NCI-H2171 treated with DMSO at 0.1 percent for 48 hours (cell line): Measurements from ENCODE around the gene NBDY.

Experiments
- DNase-seq: peaks from one replicate; lab custom pipeline; 2025; lab: John Stamatoyannopoulos, UW

NBDY gene

DNA sequence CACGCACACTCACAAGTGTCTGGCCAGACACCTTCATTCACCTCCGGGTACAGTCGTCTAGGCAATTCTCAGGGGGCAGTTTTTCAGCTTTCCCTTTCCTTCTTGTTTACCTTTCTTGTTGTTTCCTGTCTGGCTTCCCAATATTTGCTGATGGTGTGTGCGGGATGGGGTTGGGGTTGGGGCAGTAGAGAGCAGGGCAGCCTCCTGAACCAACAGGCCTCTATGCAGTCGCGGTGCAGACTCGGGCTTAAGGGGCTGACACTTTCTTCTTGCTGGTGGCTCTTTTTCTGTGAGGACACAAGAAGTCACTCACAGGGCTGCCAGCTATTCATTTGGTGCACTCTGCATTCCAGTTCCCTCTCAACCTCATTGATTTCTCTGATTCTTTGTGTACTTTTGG lies 56.4 kb downstream of the NBDY start:
- no peak for DNase-seq

DNA sequence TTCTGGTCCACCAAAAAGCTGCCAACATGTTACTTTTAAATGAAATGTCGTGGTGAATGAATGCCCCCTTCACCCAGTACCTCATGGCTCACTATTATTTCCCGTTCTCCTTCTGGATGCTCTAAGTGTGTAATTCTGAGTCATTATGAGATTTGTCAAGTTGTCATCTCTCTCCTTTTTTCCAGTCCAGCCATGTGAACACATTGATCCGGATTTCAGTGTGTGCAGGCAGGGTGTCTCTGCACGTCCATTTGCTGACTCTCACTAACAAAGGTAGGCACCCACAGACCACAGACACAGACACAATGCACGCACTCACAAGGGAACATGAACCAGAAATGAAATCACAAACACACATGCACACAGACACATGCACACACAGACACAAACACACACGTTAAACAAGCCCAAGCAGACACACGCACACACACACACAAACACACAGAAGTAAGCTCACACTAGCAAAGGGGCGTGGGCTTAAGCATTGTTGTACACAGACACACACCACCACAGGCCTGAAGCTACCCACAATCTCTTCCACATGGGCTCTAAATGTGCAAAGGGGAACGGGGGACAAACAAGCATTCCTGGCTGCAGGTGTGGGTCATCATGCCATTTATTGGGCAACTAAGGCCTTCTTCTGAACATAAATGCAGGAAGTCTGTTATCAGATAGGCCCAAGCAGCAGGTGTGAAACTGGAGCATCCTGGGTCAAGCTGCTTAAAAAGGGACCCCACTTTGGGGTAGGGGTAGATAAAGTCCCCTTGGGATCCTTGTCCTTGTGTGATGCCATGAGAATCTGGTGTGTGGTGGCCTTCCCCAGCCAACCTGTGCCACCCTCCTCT lies 58.1 kb downstream of the NBDY start:
- DNase-seq, result no peak

DNA sequence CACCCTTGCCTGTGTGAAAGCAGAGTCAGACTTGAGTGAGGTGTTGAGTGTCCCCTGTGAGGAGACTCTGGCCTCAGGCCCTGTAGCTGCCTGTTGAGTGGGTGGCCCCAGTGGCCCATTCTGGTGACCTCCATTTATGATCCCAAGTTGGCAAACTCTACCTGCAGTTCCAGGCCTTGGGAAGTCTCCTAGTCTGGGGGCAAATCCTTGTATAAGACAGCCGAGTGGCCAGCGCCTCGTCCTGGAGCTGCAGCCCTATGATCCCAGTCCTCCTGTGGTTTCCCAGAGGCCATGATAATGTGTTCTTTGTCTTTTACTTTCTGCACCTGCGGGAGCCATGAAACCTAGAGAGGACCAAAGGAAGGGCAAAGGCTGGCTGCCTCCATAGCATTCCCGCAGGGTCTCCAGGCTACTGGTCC lies 58.7 kb downstream of the NBDY start:
- no peak for DNase-seq

DNA sequence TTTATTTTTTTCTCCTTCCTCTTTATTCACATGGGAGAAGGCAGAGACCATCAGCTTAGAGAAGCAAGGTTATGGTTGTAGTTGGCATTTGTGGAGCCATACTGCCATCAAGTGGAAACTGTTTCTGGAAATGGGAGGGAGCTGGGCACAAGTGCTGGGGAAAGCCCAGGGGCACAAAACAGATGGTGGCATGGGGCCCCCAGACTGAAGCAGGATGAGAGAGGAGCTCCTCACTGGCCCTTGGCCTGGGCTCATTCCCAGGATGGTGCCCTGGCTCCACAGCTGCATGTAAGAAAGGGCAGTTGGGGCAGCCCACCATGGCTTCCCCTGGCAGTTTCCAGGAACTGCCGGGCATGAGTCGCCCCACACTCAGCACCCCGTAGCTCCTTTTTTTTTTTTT lies 59.2 kb downstream of the NBDY start:
- no peak for DNase-seq

DNA sequence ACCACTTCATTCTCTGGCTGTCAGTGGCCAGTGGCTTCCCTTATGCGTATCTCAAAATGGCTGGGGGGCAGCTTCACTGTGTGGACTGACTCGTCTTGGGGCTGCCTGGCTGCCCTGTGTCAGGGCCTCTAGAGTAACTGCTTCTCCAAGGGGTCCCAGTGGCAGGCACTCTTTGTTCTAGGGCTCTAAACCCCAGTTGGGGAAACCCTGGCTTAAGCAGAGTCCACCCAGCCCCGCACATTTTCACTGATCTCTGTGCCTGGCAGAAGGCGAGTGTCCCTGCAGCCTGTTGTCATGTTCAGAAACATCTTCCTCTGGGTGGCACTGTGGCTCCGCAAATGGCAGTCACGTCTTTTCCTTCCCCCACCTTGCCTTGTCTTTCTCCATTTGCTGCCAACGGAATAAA lies 59.7 kb downstream of the NBDY start:
- no peak for DNase-seq

DNA sequence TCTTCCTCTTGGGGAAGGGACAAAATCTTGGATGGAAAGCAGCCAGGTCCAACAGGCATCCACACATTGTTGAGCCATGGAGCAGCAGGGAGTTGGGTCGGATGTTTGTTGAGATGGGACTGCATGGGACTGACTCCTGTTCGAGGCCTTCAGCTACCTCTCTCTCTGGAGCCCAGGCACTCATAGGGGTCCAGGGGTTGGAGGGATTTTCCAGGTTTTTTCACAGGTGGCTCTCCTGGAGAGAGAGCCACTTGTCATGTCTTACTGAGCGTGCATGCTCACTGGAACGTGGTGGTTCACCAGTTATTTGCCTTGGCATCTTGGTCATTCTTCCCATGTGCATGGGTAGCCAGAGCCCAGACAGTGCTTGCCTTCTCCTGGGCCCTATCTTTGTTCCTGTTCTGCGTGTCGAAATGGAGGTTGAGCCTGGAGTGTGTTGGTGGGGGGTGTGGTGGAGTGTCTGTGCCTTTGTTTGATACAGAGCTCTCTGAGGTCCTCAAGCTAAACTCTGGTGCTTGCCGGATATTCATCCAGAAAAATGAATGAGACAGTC lies 60.6 kb downstream of the NBDY start:
- DNase-seq, result no peak

DNA sequence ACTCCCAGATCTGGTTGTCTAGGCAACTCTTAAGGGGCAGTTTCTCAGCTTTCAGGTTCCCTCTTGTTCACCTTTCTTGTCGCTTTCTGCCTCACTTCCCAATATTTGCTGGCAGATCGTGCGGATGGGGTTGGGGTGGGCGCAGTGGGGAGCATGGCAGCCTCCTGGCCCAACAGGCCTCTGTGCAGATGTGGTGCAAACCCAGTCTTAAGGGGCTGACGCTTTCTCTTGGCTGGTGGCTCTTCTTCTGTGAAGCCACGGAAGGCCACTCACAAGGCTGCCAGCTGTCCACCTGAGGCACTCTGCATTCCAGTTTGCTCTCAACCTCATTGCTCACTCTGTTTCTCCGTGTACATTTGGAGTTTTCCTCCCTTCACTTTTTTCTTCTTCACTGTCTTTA lies 61.7 kb downstream of the NBDY start:
- DNase-seq, result no peak

DNA sequence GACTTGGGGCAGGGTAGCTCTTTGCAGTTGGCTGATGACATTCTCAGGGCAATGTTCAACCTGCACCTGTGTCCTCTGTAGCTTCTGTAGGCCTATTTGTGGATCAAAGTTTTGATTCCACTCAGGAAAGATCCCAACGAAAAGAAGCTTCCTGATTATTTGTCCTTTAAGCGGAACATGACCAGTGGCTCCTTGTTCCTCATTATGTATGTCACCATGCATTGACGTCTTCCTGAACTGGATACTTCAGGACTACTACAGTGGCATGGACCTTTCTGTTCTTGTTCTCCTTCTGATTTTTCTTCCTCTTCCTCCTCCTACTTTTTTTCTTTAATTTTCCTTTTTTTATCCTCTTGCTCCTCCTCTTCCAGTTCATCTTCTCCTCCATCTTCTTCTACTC lies 62.4 kb downstream of the NBDY start:
- DNase-seq, result no peak

DNA sequence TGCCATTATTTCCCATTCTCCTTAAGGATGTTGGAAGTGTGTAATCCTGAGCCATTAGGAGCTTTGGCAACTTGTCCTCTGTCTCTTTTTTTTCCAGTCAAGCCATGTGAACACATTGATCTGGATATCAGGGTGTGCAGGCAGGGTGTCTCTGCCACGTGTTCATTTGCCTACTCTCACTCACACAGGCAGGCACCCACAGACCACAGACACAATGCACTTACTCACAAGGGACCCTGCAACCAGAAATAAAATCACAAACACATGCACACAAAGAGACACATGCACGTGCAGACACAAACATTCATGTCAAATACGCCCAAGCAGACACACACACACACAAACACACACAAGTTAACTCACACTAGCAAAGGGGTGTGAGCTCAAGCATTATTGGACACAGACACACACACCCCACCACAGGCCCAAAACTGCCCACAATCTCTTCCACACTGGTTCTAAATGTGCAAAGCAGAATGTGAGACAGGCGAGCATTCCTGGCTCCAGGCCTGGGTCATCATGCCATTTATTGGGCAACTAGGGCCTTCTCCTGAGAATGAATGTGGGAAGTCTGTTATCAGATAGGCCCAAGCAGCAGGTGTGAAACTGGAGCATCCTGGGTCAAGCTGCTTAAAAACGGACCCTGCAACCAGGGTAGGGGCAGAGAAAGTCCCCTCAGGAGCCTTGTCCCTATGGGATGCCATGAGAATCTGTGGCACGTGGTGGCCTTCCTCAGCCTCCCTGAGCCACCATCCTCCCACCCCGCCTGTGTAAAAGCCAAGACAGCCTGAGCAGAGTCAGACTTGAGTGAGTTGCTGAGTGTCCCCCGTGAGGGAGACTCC lies 63.4 kb downstream of the NBDY start:
- no peak for DNase-seq

DNA sequence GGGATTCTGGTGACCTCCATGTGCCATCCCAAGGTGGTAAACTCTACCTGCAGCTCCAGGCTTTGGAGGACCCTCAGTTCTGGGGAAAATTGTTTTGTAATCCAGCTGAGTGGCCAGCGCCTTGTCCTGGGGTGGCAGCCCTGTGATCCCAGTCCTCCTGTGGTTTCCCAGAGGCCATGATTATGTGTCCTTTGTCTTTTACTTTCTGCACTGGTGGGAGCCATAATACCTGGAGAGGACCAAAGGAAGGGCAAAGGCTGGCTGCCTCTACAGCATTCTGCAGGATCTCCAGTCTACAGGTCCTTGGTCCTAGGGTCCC lies 64.0 kb downstream of the NBDY start:
- no peak for DNase-seq

DNA sequence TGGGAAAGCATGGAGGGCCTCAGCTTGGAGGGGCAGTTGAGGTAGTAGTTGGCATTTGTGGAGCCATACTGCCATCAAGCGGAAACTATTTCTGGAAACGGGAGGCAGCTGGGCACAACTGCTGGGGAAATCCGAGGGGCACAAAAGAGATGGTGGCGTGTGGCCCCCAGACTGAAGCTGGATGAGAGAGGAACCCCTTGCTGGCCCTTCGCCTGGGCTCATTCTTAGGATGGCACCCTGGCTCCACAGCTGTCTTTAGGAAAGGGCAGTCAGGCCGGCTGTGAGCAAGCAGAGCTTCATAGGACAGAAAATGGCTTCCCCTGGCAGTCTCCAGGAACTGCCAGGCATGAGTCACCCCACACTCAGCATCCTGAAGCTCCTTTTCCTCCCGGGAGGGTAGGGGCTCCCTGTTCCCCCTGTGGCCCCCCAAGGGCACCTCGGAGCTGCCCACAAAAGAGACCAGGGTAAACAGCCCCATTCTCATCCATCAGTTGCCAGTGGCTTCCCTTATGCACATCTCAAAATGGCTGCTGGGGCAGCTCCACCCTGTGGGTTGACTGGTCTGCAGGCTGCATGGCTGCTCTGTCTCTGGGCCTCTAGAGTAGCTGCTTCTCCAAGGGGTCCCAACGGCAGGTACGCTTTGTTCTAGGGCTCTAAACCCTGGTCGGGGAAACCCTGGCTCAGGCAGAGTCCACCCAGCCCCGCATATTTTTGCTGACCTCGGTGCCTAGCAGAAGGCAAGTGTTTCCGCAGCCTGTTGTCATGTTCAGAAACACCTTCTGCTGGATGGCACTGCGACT lies 64.7 kb downstream of the NBDY start:
- no peak for DNase-seq

DNA sequence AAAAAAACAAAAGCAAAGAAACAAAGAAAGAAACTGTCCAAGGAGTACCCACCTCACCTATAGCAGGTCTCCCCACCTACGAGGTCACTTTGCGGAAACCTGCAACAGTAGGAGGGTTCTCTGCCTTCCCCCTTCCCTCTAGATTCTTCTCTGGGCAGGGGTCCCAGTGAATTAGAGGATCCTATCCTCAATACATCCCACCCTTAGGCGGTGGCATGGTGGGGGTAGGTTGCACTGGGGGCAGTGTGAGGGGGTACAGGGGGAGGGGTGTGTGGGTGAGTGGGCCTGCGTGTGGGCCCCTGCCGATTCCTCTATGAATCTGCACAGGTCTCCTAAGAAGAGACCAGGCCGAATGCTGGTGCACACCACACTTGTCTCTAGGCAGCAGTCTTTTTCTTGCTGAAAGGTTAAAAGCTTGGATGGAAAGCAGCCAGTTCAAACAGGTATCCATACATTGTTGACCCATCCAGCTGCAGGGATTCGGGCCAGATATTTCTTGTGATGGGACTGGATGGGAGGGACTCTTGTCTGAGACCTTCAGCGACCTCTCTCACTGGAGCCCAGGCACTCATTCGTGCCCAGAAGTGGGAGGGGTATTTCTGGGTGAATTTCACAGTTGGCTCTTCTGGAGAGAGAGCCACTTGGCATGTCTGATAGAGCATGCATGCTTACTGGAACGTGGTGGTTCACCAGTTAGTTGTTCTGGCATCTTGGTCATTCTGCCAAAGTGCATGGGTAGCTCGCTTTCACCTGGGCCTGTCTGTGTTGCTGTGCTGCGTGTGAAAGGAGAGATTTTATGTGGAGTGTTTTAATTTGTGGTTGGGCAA lies 65.6 kb downstream of the NBDY start:
- DNase-seq, result no peak

DNA sequence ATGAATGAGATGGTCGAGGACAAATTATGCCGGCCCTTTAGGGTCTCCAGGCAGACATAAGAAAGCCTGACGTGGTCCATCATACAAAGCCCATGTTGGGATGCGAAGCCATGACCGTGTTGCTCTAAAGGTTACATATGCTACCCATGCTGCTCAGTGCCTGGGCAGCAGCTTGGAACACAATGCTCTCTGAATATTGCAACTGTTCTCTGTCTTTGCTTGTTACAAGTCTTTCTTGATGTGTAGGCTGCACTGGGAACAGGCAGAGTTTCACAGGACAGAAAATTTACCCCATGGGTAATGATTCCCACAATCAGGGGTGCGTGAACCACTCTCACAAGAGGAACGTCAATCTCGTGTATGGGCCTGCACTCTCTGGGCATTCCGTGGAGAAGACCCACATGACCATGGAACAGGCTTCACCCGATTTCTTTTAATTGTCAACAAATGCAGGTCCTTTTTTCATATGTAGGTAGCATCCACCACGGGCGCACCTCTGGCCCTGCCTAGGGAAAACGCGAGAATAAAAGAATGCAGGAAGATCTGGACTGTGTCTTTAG lies 66.3 kb downstream of the NBDY start:
- no peak for DNase-seq

DNA sequence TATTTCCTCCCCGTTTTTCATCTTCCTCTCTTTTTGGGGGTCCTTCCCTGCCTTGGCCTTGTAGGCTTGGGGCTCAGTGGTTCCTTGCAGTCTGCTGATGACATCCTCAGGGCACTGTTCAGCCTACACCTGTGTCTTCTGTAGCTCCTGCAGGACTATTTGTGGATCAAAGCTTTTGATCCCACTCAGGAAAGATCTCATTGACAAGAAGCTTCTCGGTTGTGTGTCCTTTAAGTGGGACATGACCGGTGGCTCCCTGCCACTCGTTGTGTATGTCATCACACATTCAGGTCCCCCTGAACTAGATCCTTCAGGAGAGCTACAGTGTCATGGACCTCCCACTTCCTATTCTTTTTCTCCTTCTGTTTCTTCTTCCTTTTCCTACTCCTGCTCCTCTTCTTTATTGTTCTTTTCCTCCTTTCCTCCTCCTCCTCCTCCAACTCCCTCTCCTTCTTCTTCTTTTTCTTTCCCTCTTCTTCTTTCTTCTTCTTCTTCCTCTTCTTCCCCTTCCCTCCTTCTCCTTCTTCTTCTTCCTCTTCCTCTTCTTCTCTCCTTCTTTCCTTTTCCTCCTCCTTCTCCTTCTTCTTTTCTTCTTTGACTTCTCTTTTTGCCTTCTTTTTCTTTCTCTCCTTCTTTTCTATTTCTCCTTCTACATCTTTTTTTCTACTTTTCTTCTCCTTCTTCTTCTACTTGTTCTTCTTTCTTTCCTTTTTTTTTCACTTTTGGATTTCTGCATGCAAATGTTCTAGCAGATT lies 67.8 kb downstream of the NBDY start:
- DNase-seq, result no peak

DNA sequence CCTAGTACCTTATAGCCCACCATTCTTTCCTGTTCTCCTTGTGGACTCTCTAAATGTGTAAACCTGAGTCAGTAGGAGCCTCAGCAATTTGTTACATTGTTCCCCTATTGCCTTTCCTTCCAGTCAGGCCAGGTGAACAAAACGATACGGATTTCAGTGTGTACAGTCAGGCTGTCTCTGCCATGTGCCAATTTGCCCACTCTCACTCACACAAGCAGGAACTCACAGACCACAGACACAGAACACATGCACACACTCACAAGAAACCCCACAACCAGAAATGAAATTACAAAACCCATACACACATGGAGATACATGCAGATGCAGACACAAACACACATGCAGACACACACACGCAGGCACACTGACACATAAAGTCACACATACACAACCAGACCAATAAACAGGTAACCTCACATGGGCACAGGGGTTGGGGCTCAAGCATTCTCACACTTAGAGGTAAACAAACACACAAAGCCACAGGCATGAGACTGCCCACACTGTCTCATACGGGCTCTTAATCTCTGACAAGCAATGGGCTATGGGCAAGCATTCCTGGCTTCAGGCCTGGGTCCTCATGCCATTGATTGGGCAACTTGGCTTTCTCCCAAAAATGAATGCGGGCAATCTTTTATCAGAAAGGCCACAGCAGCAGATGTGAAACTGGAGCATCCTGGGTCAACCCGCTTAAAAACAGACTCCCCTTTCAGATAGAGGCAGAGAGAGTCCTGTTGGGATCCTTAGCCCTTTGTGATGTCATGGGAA lies 68.7 kb downstream of the NBDY start:
- no peak for DNase-seq

DNA sequence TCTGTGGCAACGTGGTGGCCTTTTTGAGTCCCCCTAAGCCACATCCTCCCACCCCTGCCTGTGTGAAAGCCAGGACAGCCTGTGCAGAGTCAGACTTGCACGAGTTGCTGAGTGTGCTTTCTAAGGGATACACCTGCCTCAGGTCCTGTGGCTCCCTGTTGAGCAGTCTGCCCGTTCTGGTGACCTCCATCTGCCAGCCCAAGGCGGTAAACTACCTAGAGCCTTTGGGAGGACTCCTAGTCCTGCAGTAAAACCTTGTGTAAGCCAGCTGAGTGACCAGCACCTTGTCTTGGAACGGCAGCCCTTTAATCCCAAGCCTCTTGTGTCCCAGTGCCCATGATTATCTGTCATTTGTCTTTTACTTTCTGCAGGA lies 69.3 kb downstream of the NBDY start:
- DNase-seq, result no peak

DNA sequence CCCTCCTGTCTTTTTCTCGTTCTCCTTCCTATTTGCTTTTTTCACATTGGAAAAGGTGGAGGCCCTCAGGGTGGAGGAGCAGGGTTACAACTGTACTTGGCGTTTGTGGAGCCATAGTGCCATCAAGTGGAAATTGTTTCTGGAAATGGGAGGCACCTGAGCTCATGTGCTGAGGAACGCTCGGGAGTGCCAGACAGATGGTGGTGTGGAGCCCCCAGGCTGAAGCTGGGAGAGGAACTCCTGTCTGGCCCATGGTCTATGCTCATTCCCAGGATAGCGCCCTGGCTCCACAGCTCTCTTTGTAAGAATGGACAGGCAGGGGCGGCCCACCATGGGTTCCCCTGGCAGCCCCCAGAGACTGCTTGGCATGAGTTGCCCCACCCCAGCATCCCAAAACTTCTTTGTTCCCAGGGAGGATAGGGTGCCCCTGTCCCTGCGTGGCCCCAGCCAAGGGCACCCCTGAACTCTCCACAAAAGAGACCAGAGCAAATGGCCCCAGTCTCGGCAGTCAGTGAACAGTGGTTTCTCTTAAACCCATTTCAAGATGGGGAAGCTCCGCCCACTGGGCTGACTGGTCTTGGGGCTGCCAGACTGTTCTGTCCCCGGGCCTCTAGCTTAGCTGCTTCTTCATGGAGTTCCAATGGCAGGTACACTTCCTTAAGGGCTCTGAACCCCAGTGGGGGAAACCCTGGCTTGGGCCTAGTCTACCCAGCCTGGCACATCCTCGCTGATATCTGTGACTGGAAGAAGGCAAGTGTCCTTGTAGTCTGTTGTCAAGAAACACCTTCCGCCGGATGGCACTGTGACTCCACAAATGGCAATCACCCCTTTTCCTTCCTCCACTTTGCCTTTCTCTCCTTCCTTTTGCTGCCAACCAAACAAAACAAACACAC lies 70.1 kb downstream of the NBDY start:
- DNase-seq, result no peak

DNA sequence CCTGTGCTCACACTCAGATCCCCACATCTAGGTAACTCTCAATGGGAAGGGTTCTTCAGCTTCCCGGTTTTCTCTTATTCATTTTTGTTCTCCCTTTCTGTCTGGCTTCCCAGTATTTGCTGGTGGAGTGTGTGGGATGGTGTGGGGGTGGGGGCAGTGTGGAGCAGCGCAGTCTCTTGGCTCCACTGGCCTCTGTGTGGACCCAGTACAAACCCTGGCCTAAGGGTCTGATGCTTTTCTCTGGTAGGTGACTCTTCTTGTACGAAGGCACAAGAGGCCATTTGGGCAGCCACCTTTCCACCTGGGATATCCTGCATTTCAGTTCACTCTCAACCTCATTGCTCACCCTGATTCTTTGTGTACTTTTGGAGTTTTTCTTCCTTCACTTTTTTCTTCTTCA lies 71.3 kb downstream of the NBDY start:
- no peak for DNase-seq

DNA sequence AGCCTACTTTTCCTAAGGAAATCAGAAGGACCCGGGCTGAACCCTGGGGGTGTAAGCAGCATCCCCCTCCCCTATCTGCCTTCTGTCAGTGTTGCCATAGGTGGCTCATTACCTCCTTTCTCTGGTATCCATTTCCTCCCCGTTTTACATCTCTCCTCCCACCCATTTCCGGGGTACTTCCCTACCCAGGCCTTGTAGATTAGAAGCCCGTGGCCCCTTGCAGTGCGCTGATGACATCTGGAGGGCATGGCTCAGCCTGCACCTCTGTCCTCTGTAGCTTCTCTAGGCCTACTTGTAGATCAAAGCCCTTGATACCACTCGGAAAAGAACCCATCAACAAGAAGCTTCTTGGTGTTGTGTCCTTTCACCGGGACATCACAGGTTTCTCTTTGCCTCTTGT lies 71.8 kb downstream of the NBDY start:
- no peak for DNase-seq
